ENCODE measurements around the gene DTNB. TPM values are rescaled to one million over a fixed set of nuclear protein-coding genes. Genes with fewer than 3 reads are reported as not detected.
"Not testable (repeated sequence)": the region's sequence is repeated elsewhere in the genome, so short reads cannot be mapped to it uniquely, and the experiment has no call there.

The DTNB gene
- total and polyA plus RNA-seq, 2 experiments from 2014 or later: 10.3 to 13.9 TPM

DNA sequence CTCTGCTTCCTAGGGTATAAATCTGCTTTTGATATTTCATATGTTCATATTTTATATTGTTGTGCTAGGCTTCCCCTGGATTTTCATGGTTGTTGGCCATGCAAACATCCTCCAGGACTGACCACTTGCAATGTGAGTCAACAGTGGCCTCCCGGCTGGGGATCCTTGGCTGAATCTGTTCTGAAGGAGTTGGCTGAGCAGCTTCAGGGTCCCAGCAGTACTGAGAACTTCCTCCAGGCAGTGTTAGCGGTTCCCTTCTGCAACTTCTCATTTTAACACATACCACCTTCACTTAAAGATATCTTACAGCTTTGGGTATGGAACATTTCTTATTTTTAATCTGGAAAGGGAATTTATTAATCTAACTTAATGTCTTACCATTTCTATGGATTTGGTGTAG, 122.1 kb downstream of the DTNB start:
- H3K9me3 ChIP-seq (ENCODE audit: low read depth): no peaks in the 10 kb centered on the region
- H3K4me2 ChIP-seq: no peak overlapping the region
- TF ChIP-seq, protein P1, sequence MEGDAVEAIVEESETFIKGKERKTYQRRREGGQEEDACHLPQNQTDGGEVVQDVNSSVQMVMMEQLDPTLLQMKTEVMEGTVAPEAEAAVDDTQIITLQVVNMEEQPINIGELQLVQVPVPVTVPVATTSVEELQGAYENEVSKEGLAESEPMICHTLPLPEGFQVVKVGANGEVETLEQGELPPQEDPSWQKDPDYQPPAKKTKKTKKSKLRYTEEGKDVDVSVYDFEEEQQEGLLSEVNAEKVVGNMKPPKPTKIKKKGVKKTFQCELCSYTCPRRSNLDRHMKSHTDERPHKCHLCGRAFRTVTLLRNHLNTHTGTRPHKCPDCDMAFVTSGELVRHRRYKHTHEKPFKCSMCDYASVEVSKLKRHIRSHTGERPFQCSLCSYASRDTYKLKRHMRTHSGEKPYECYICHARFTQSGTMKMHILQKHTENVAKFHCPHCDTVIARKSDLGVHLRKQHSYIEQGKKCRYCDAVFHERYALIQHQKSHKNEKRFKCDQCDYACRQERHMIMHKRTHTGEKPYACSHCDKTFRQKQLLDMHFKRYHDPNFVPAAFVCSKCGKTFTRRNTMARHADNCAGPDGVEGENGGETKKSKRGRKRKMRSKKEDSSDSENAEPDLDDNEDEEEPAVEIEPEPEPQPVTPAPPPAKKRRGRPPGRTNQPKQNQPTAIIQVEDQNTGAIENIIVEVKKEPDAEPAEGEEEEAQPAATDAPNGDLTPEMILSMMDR (IDR thresholded peaks at IDR 0.05; ENCODE audit: poor library complexity): no peak
- TF ChIP-seq EZH2phosphoT487 (IDR thresholded peaks at IDR 0.05; ENCODE audit: low read depth, severe bottlenecking, unreplicated experiment) (no peak), EZH2 (IDR thresholded peaks at IDR 0.05; ENCODE audit: borderline replicate concordance) (no peak)
- H3K4me3 ChIP-seq: no peak overlapping the region
- WGBS (ENCODE audit: low lambda C conversion rate, missing lambda C conversion rate): 85% methylated on average over 2 of the region's 2 CpGs
- H3K36me3 ChIP-seq (replicated peaks; ENCODE audit: insufficient read depth, low read depth): no peaks in the 10 kb centered on the region
- no peaks in the 10 kb centered on the region for H4K20me1 ChIP-seq (ENCODE audit: insufficient read depth, poor library complexity, severe bottlenecking)
- H3K27ac ChIP-seq: no peak overlapping the region
- H3K27me3 ChIP-seq: no peaks in the 10 kb centered on the region
- no peak overlapping the region for H2AFZ ChIP-seq
- H3K9me2 ChIP-seq (replicated peaks; ENCODE audit: insufficient read depth): no peaks in the 10 kb centered on the region
- DNase-seq (ENCODE audit: low spot score): no peak
- H3K4me1 ChIP-seq (ENCODE audit: insufficient read depth): no peaks in the 10 kb centered on the region
- H3K79me2 ChIP-seq: no peaks in the 10 kb centered on the region

DNA sequence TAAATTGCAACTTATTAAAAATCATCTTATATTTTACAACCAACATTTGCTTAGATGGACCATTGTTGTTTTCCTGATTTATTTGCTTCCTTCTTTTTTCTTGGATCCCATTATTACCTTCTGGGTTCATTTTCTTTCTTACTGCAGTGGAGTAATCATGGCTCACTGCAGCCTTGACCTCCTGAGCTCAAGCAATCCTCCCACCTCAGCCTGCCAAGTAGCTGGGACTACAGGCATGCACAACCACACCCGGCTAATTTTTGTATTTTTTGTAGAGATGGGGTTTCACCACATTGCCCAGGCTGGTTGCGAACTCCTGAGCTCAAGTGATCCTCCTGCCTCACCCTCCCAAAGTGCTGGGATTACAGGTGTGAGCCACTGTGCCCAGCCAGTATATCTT, 123.8 kb downstream of the DTNB start:
- H2AFZ ChIP-seq; H4K20me1 ChIP-seq (ENCODE audit: insufficient read depth, poor library complexity, severe bottlenecking); H3K9me3 ChIP-seq (ENCODE audit: low read depth); H3K4me3 ChIP-seq; H3K79me2 ChIP-seq; H3K9me2 ChIP-seq (replicated peaks; ENCODE audit: insufficient read depth); H3K4me2 ChIP-seq; H3K27me3 ChIP-seq; H3K36me3 ChIP-seq (replicated peaks; ENCODE audit: insufficient read depth, low read depth); H3K27ac ChIP-seq; H3K4me1 ChIP-seq (ENCODE audit: insufficient read depth); DNase-seq (ENCODE audit: low spot score): not testable (repeated sequence)
- 92% methylated on average over 2 of the region's 2 CpGs for WGBS (ENCODE audit: low lambda C conversion rate, missing lambda C conversion rate)

DNA sequence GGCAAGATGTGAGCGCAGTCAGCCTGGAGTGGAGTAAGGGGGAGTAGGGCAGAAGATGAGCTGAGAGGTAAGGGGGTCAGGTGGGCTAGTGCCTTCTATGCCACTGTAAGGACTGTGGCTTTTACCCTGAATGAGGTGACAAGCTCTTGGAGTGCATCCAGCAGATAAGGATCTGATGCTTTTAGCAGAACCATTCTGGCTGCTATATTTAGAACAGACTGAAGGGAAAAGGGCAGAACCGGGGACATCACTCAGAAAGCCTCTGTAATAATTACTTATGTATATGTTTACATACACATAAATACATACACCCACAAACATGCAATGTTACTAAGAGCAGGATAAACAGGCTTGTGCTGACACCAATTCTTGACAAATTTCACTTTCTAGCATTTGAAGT, 124.8 kb downstream of the DTNB start:
- H3K9me2 ChIP-seq (replicated peaks; ENCODE audit: insufficient read depth): no peaks in the 10 kb centered on the region
- WGBS (ENCODE audit: low lambda C conversion rate, missing lambda C conversion rate): 65% methylated on average over 2 of the region's 2 CpGs
- no peak overlapping the region for H3K4me2 ChIP-seq
- H3K27ac ChIP-seq: no peak overlapping the region
- H4K20me1 ChIP-seq (ENCODE audit: insufficient read depth, poor library complexity, severe bottlenecking): no peaks in the 10 kb centered on the region
- H3K79me2 ChIP-seq: no peaks in the 10 kb centered on the region
- H3K36me3 ChIP-seq (replicated peaks; ENCODE audit: insufficient read depth, low read depth): no peaks in the 10 kb centered on the region
- H2AFZ ChIP-seq: no peak overlapping the region
- H3K9me3 ChIP-seq (ENCODE audit: low read depth): no peaks in the 10 kb centered on the region
- no peak overlapping the region for H3K4me3 ChIP-seq
- DNase-seq (ENCODE audit: low spot score): no peak
- no peaks in the 10 kb centered on the region for H3K27me3 ChIP-seq
- no peaks in the 10 kb centered on the region for H3K4me1 ChIP-seq (ENCODE audit: insufficient read depth)
- no peak for TF ChIP-seq EZH2phosphoT487 (IDR thresholded peaks at IDR 0.05; ENCODE audit: low read depth, severe bottlenecking, unreplicated experiment)

DNA sequence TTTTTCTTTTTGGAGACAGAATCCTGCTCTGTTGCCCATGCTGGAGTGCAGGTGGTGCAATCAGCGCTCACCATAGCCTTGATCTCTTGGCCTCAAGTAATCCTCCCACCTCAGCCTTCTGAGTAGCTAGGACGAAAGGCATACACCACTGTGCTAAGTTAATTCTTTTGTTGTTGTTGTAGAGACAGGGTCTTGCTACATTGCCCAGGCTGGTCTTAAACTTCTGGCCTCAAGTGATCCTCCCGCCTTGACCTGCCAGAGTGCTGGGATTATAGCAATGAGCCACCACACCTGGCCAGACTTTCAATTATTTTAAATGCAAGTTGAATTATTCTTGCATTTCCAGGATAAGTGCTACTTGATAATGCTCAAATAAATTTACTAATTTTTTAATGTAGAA, 126.5 kb downstream of the DTNB start:
- no peaks in the 10 kb centered on the region for H3K79me2 ChIP-seq
- no peaks in the 10 kb centered on the region for H4K20me1 ChIP-seq (ENCODE audit: insufficient read depth, poor library complexity, severe bottlenecking)
- H2AFZ ChIP-seq: no peak overlapping the region
- H3K4me3 ChIP-seq: no peak overlapping the region
- H3K9me2 ChIP-seq (replicated peaks; ENCODE audit: insufficient read depth): no peaks in the 10 kb centered on the region
- no peaks in the 10 kb centered on the region for H3K36me3 ChIP-seq (replicated peaks; ENCODE audit: insufficient read depth, low read depth)
- no peak for DNase-seq (ENCODE audit: low spot score)
- H3K4me1 ChIP-seq (ENCODE audit: insufficient read depth): no peaks in the 10 kb centered on the region
- no peak overlapping the region for H3K27ac ChIP-seq
- TF ChIP-seq, protein P1 (IDR thresholded peaks at IDR 0.05; ENCODE audit: poor library complexity): no peak
- TF ChIP-seq EZH2 (IDR thresholded peaks at IDR 0.05; ENCODE audit: borderline replicate concordance) (no peak), EZH2phosphoT487 (IDR thresholded peaks at IDR 0.05; ENCODE audit: low read depth, severe bottlenecking, unreplicated experiment) (no peak)
- 96% methylated on average over 3 of the region's 3 CpGs for WGBS (ENCODE audit: low lambda C conversion rate, missing lambda C conversion rate)
- H3K9me3 ChIP-seq (ENCODE audit: low read depth): no peaks in the 10 kb centered on the region
- H3K27me3 ChIP-seq: no peaks in the 10 kb centered on the region
- H3K4me2 ChIP-seq: no peak overlapping the region
